H1 (cell line): Measurements from ENCODE around the gene ERH. TPM values are rescaled to one million over a fixed set of nuclear protein-coding genes. Genes with fewer than 3 reads are reported as not detected.

Source experiments
- polyA plus RNA-seq, 7 experiments: library from polyadenylated mRNA; depleted of rRNA in 3 of 7; stranded (reverse) in 5 of 7; unstranded in 2 of 7; fragments of >200 nt in 5 of 7; fragments of 200-250 nt in 2 of 7; gene quantifications; 1 replicate in 5 of 7; 2 replicates in 1 of 7; 4 replicates in 1 of 7; pipeline versions ENCODE4 v1.2.1 to v1.2.3, GENCODE V29; 2011 to 2013; ENCODE audit warnings: missing spikeins in 2 of 7, mixed read lengths in 2 of 7
- total RNA-seq: library from RNA; stranded (reverse); fragmentation: NEBNext Ultra II Directional; extraction: Animal tissue kit (Norgen Biotek cat#: 25700); gene quantifications from 2 replicates; pipeline ENCODE4 v1.2.1, GENCODE V29; 2021
- TF ChIP-seq, protein P1 (sequence below), 3 experiments: IDR thresholded peaks; 1 replicate in 2 of 3; 2 replicates in 1 of 3; pipeline versions ENCODE4 v1.5.1 to v1.6.1; 2011; ENCODE audit warnings: low read length in 3 of 3, mild to moderate bottlenecking in 3 of 3, inconsistent platforms in 2 of 3, low read depth in 1 of 3, moderate library complexity in 1 of 3; ENCODE audit not compliant: insufficient read depth in 1 of 3; ENCODE audit errors: control extremely low read depth in 1 of 3

Gene ERH
- total and polyA plus RNA-seq, 2 of the 8 experiments (the other 6 are each of a cell fraction or from before 2014, with no cell fraction given) = 329 to 454 TPM

DNA sequence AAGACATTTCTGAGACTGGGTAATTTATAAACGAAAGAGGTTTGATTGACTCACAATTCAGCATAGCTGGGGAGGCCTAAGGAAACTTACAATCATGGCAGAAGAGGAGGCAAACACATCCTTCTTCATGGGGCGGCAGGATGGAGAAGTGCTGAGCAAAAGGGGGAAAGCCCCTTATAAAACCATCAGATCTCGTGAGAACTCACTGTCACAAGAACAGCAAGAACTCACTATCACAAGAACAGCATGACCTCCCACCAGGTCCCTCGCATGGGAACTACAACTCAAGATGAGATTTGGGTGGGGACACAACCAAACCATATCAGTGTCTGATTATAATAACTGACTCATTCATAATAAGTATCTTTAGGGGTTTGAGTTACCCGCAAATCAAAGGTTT is 6.8 kb upstream of the ERH start (continued):
- TF ChIP-seq, protein P1, sequence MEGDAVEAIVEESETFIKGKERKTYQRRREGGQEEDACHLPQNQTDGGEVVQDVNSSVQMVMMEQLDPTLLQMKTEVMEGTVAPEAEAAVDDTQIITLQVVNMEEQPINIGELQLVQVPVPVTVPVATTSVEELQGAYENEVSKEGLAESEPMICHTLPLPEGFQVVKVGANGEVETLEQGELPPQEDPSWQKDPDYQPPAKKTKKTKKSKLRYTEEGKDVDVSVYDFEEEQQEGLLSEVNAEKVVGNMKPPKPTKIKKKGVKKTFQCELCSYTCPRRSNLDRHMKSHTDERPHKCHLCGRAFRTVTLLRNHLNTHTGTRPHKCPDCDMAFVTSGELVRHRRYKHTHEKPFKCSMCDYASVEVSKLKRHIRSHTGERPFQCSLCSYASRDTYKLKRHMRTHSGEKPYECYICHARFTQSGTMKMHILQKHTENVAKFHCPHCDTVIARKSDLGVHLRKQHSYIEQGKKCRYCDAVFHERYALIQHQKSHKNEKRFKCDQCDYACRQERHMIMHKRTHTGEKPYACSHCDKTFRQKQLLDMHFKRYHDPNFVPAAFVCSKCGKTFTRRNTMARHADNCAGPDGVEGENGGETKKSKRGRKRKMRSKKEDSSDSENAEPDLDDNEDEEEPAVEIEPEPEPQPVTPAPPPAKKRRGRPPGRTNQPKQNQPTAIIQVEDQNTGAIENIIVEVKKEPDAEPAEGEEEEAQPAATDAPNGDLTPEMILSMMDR (IDR thresholded peaks at IDR 0.05; ENCODE audit: control extremely low read depth in 1 of 3, insufficient read depth in 1 of 3, low read depth in 1 of 3, low read length in 3 of 3) = no peak
